ENCODE data around the gene ATF7IP2.

ATF7IP2 gene

DNA sequence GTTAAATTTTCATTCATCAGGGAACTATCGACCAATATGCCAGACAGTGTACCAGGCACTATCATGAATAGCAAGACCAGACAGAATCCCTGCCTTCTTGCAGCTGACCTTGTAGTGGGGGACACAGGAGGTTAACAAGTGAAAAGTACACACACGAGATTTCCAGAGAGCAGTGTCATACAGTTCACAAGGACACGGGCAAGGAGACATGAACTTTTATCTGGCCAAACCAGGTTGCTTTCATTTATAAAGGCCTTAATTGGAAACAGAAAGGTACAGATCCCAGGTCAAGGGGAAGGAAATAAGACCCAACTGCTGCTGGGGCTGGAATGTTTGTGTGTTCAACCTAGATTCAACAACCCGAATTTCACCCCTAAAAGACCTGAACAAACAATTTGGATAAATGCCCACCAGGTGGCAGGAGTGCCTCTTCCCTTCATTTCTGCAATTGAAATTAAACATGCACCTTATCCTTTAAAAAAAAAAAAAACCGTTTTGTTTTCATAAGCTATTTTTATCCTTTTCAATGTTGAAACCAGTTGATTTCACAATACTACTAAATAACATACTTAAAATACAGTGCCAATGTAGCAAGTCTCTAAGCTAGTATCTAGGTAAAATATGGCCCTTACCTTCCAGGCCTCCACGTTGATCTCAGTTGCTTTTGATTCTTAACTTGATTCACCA, 128.7 kb downstream of the ATF7IP2 start:
- H3K4me3 ChIP-seq (ENCODE audit: low read depth, low read length) = no peak overlapping the region
- peak; percentile 72 for DNase-seq (ENCODE audit: low read depth)
- TF ChIP-seq CTCF (IDR thresholded peaks at IDR 0.05; ENCODE audit: insufficient read depth, low read depth, low read length, missing control alignments) = peak; percentile 46

GRCh38 chr16:10517868-10518267, 132.0 kb downstream of the ATF7IP2 start:
- no peak for TF ChIP-seq CTCF (IDR thresholded peaks at IDR 0.05; ENCODE audit: insufficient read depth, low read depth, low read length, missing control alignments)
- no peak overlapping the region for H3K4me3 ChIP-seq (ENCODE audit: low read depth, low read length)
- DNase-seq (ENCODE audit: low read depth) = no peak

DNA sequence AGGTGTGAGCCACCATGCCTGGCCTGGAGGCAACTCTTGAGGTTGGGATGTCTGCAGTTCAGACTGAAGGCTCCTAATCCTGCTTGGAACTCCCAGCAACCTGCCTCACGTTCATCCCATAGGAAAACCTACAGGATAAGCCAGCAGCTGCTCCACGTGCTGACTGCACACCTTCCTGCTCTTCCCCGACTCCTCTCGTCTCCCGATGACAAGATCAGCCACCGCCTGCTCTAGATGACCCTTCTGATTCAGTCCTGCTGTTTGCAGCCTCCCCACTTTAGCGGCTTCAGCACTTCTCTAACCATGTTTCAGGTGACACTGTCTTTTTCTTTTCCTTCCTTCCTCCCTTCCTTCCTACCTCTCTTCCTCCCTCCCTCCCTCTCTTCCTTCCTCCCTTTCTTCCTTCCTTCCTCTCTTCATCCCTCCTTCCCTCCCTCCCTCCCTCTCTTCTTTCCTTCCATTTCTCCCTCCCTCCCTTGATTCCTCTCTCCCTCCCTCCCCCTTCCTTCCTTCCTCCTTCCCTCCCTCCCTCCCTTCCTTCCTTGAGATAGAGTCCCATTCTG, 132.7 kb downstream of the ATF7IP2 start:
- no peak for TF ChIP-seq CTCF (IDR thresholded peaks at IDR 0.05; ENCODE audit: insufficient read depth, low read depth, low read length, missing control alignments)
- H3K4me3 ChIP-seq (ENCODE audit: low read depth, low read length) = no peak overlapping the region
- DNase-seq (ENCODE audit: low read depth) = no peak

GRCh38 chr16:10519297-10519696, 133.4 kb downstream of the ATF7IP2 start:
- TF ChIP-seq CTCF (IDR thresholded peaks at IDR 0.05; ENCODE audit: insufficient read depth, low read depth, low read length, missing control alignments) = no peak
- H3K4me3 ChIP-seq (ENCODE audit: low read depth, low read length) = no peak overlapping the region
- DNase-seq (ENCODE audit: low read depth) = no peak

DNA sequence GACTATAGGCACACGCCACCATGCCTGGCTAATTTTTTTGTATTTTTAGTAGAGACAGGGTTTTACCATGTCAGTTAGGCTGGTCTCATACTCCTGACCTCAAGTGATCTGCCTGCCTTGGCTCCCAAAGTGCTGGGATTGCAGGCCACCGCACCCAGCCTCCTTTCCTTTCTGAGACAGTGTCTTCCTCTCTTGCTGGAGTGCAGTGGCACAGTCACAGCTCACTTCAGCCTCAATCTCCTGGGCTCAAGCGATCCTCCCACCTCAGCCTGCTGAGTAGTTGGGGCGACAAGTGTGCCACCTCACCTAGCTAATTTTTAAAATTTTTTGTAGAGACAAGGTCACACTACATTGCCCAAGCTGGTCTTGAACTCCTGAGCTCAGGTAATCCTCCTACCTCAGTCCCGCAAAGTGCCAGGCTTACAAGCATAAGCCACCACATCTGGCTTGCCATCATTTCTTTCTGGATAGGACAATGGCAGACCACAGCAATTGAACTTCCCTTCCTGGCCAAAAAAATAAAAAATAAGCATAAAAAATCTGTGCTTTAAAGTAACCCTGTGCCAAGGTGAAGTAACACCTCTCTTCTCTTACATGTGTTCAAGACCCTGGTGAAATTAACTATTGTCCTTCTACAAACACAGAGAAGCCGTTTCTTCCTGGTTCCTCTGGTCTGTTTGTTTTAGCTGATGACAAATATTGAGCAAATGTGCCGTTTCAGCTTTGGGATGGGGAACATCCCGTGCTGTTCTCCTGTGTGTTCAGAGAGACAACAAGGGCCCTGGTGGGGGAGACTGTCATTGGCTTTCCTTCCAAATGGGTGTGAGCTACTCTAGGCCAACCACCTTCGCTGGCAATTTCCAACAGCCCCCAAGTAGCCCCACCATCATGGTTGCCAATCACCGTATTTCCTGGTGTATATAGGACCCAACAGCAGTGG, 134.3 kb downstream of the ATF7IP2 start:
- no peak for DNase-seq (ENCODE audit: low read depth)
- H3K4me3 ChIP-seq (ENCODE audit: low read depth, low read length) = no peak overlapping the region
- no peak for TF ChIP-seq CTCF (IDR thresholded peaks at IDR 0.05; ENCODE audit: insufficient read depth, low read depth, low read length, missing control alignments)

DNA sequence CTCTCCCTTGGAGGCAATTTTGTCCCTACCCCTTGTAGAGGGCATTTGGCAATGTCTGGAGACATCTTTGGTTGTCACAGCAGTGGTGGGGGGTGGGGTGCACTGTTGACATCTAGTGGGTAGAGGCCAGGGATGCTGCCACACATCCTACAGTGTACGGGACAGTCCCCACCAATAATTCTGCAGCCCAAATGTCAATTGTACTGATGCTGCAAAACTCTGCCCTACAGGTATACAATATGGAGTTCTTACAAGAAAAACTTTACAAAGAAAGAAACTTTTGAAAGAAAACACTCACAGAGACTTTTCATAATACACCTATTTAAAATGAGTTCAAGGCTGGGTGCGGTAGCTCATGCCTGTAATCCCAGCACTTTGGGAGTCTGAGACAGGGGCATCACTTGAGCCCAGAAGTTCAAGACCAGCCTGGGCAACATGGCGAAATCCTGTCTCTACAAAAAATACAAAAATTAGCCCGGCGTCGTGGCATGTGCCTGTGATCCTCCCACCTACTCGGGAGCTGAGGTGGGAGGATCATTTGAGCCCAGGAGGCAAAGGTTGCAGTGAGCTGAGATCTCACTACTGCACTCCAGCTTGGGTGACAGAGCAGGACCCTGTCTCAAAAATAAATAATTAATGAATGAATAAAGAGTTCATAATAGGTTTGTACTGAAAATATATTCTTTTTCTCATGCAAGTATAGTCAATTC, 135.2 kb downstream of the ATF7IP2 start:
- TF ChIP-seq CTCF (IDR thresholded peaks at IDR 0.05; ENCODE audit: insufficient read depth, low read depth, low read length, missing control alignments) = no peak
- no peak for DNase-seq (ENCODE audit: low read depth)
- H3K4me3 ChIP-seq (ENCODE audit: low read depth, low read length) = no peak overlapping the region

Measured in GM12865 (cell line).